ENCODE measurements around the gene NABP1. TPM values are rescaled to one million over a fixed set of nuclear protein-coding genes. Genes with fewer than 3 reads are reported as not detected.

The NABP1 gene
- total and polyA plus RNA-seq, 10 of the 15 experiments (the other 5 are each of a cell fraction or from before 2014, with no cell fraction given) = 22.9 to 65.7 (median 39.9) TPM

DNA sequence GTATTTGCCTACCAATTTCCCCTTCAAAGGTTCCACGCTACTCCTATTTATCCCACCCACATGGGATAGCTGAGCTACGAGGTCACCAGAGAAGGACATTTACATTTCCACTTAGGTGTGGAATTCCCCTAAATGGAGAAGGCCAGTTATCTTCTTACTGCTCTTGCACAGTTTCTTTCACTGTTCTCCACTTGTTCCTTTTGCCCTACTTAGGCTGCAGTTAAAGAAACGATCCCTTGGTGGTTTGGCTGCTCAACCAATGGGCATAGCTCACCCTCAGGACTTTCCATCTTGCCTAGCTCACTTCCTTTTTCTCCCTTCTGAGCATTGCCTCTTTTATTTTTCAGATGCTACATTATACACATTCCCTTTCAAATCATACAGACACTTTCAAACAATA is 11.2 kb upstream of the NABP1 start (continued):
- TF ChIP-seq, protein P1, sequence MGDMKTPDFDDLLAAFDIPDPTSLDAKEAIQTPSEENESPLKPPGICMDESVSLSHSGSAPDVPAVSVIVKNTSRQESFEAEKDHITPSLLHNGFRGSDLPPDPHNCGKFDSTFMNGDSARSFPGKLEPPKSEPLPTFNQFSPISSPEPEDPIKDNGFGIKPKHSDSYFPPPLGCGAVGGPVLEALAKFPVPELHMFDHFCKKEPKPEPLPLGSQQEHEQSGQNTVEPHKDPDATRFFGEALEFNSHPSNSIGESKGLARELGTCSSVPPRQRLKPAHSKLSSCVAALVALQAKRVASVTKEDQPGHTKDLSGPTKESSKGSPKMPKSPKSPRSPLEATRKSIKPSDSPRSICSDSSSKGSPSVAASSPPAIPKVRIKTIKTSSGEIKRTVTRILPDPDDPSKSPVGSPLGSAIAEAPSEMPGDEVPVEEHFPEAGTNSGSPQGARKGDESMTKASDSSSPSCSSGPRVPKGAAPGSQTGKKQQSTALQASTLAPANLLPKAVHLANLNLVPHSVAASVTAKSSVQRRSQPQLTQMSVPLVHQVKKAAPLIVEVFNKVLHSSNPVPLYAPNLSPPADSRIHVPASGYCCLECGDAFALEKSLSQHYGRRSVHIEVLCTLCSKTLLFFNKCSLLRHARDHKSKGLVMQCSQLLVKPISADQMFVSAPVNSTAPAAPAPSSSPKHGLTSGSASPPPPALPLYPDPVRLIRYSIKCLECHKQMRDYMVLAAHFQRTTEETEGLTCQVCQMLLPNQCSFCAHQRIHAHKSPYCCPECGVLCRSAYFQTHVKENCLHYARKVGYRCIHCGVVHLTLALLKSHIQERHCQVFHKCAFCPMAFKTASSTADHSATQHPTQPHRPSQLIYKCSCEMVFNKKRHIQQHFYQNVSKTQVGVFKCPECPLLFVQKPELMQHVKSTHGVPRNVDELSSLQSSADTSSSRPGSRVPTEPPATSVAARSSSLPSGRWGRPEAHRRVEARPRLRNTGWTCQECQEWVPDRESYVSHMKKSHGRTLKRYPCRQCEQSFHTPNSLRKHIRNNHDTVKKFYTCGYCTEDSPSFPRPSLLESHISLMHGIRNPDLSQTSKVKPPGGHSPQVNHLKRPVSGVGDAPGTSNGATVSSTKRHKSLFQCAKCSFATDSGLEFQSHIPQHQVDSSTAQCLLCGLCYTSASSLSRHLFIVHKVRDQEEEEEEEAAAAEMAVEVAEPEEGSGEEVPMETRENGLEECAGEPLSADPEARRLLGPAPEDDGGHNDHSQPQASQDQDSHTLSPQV (IDR thresholded peaks at IDR 0.05) = no peak
- no peak for TF ChIP-seq RAD51 (IDR thresholded peaks at IDR 0.05)
- TF ChIP-seq NFYB (IDR thresholded peaks at IDR 0.05; ENCODE audit: insufficient read depth, low read depth, low read length) = 0 out of 2 replicates have a peak, but pooled peaks have one; percentile 30
- TF ChIP-seq ATF3 (IDR thresholded peaks at IDR 0.05; ENCODE audit: borderline replicate concordance, extremely low read depth, low read depth, low read length) = no peak
- no peak for TF ChIP-seq SMC3 (IDR thresholded peaks at IDR 0.05; ENCODE audit: borderline replicate concordance, low read length)
- TF ChIP-seq NR2F1 (conservative IDR thresholded peaks at IDR 0.05) = no peak
- no peak for TF ChIP-seq BRCA1 (IDR thresholded peaks at IDR 0.05; ENCODE audit: low read depth, low read length)
- TF ChIP-seq TARDBP (IDR thresholded peaks at IDR 0.05; ENCODE audit: borderline replicate concordance) = no peak
- TF ChIP-seq, protein P2, sequence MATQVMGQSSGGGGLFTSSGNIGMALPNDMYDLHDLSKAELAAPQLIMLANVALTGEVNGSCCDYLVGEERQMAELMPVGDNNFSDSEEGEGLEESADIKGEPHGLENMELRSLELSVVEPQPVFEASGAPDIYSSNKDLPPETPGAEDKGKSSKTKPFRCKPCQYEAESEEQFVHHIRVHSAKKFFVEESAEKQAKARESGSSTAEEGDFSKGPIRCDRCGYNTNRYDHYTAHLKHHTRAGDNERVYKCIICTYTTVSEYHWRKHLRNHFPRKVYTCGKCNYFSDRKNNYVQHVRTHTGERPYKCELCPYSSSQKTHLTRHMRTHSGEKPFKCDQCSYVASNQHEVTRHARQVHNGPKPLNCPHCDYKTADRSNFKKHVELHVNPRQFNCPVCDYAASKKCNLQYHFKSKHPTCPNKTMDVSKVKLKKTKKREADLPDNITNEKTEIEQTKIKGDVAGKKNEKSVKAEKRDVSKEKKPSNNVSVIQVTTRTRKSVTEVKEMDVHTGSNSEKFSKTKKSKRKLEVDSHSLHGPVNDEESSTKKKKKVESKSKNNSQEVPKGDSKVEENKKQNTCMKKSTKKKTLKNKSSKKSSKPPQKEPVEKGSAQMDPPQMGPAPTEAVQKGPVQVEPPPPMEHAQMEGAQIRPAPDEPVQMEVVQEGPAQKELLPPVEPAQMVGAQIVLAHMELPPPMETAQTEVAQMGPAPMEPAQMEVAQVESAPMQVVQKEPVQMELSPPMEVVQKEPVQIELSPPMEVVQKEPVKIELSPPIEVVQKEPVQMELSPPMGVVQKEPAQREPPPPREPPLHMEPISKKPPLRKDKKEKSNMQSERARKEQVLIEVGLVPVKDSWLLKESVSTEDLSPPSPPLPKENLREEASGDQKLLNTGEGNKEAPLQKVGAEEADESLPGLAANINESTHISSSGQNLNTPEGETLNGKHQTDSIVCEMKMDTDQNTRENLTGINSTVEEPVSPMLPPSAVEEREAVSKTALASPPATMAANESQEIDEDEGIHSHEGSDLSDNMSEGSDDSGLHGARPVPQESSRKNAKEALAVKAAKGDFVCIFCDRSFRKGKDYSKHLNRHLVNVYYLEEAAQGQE (IDR thresholded peaks at IDR 0.05; ENCODE audit: low read depth, low read length) = no peak
- TF ChIP-seq, protein P3, sequence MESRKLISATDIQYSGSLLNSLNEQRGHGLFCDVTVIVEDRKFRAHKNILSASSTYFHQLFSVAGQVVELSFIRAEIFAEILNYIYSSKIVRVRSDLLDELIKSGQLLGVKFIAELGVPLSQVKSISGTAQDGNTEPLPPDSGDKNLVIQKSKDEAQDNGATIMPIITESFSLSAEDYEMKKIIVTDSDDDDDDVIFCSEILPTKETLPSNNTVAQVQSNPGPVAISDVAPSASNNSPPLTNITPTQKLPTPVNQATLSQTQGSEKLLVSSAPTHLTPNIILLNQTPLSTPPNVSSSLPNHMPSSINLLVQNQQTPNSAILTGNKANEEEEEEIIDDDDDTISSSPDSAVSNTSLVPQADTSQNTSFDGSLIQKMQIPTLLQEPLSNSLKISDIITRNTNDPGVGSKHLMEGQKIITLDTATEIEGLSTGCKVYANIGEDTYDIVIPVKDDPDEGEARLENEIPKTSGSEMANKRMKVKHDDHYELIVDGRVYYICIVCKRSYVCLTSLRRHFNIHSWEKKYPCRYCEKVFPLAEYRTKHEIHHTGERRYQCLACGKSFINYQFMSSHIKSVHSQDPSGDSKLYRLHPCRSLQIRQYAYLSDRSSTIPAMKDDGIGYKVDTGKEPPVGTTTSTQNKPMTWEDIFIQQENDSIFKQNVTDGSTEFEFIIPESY (IDR thresholded peaks at IDR 0.05) = no peak
- TF ChIP-seq YBX1 (IDR thresholded peaks at IDR 0.05) = no peak
- TF ChIP-seq CBX3 (IDR thresholded peaks at IDR 0.05; ENCODE audit: borderline replicate concordance, low read depth) = no peak
- no peak for TF ChIP-seq JUND (IDR thresholded peaks at IDR 0.05; ENCODE audit: low read depth, low read length)
- TF ChIP-seq CHD2 (IDR thresholded peaks at IDR 0.05; ENCODE audit: borderline replicate concordance, low read depth, low read length) = no peak
- TF ChIP-seq RELA (IDR thresholded peaks at IDR 0.05; ENCODE audit: borderline replicate concordance, partially characterized antibody) = peak; percentile 77
- TF ChIP-seq ZNF622 (IDR thresholded peaks at IDR 0.05) = no peak
- no peak for TF ChIP-seq NFXL1 (IDR thresholded peaks at IDR 0.05; ENCODE audit: borderline replicate concordance)
- 0 out of 4 replicates have a peak, but pooled peaks of 1 of the 2 experiments have one; percentile 14 for TF ChIP-seq ETV6 (conservative IDR thresholded peaks at IDR 0.05 in 1 of 2, IDR thresholded peaks at IDR 0.05 in 1 of 2; ENCODE audit: borderline replicate concordance in 1 of 2, low read depth in 1 of 2)
- TF ChIP-seq TCF3 (IDR thresholded peaks at IDR 0.05; ENCODE audit: borderline replicate concordance, insufficient read depth, low read depth, low read length) = no peak
- peak; percentile 56; the same call in 1 of the 2 replicates for TF ChIP-seq ATF2 (IDR thresholded peaks at IDR 0.05; ENCODE audit: low read length)
